Activated CD4-positive, alpha-beta T cell treated with anti-CD3 and anti-CD28 coated beads, Interleukin-2, amount 10 ng/mL, durations not matched to agents 24 days and 14 days (primary cell): ENCODE data around the gene EFEMP2. TPM values are rescaled to one million over a fixed set of nuclear protein-coding genes. Genes with fewer than 3 reads are reported as not detected.

Experiments
- DNase-seq: peaks from one replicate; pipeline ENCODE4 v3.0.0; 2022
- H3K27ac Mint-ChIP-seq: one replicate; pipeline ENCODE4 v1.8.0; 2022; ENCODE audit warnings: mild to moderate bottlenecking, mixed read lengths
- H3K27me3 Mint-ChIP-seq: one replicate; pipeline ENCODE4 v1.8.0; 2022; ENCODE audit warnings: mixed read lengths
- H3K36me3 Mint-ChIP-seq: one replicate; pipeline ENCODE4 v1.8.0; 2022; ENCODE audit warnings: low read depth, mild to moderate bottlenecking, mixed read lengths
- H3K4me1 Mint-ChIP-seq: one replicate; pipeline ENCODE4 v1.8.0; 2021; ENCODE audit warnings: mixed read lengths
- H3K4me3 Mint-ChIP-seq: one replicate; pipeline ENCODE4 v1.8.0; 2022; ENCODE audit warnings: mild to moderate bottlenecking, moderate library complexity, mixed read lengths
- H3K9me3 Mint-ChIP-seq: one replicate; pipeline ENCODE4 v1.8.0; 2021; ENCODE audit warnings: mixed read lengths
- intact Hi-C: fragments of 100-400 bp; cut with micrococcal nuclease; formaldehyde crosslinking; loops from one replicate; pipeline ENCODE4 v1.15.1; 2023
- total RNA-seq: library from RNA; stranded (reverse); gene quantifications from 2 replicates; pipeline ENCODE4 v1.2.3, GENCODE V29; 2022

Gene EFEMP2
- total RNA-seq, 1 donor from 2014 or later: 9.1 TPM

GRCh38 chr11:65861165-65861505 lies 11.5 kb downstream of the EFEMP2 start:
- no peaks in the 10 kb centered on the region for H3K9me3 Mint-ChIP-seq
- peaks cover 29% of the 10 kb centered on the region for H3K4me1 Mint-ChIP-seq
- no peaks in the 10 kb centered on the region for H3K27me3 Mint-ChIP-seq
- H3K4me3 Mint-ChIP-seq: peak overlapping the region; percentile 92
- intact Hi-C loops: no loop called here
- DNase-seq: no peak
- peaks cover 47% of the 10 kb centered on the region for H3K36me3 Mint-ChIP-seq
- peak overlapping the region; percentile 94 for H3K27ac Mint-ChIP-seq

GRCh38 chr11:65860278-65861164 lies 12.1 kb downstream of the EFEMP2 start, which contains the start of gene MUS81:
TSS of gene MUS81 (plus strand) at chr11:65860433. CDS start at chr11:65860754, 321 bp downstream.
- peaks cover 51% of the 10 kb centered on the region for H3K36me3 Mint-ChIP-seq
- H3K9me3 Mint-ChIP-seq: no peaks in the 10 kb centered on the region
- intact Hi-C loops: loop anchor here (1.0 kb wide), 2 partner anchors 28 to 59 kb away; partner anchors contain the start of genes C11orf68, DRAP1 and FIBP
- peak within 1 kb of the TSS; percentile 92 for H3K4me3 Mint-ChIP-seq
- peak; percentile 99 for DNase-seq
- H3K27ac Mint-ChIP-seq: peak within 1 kb of the TSS; percentile 94
- H3K4me1 Mint-ChIP-seq: peaks cover 35% of the 10 kb centered on the region
- no peaks in the 10 kb centered on the region for H3K27me3 Mint-ChIP-seq

- Mint-ChIP-seq H3K27ac (peak overlapping the region; percentile 94), H3K4me3 (peak overlapping the region; percentile 92), H3K9me3 (no peaks in the 10 kb centered on the region), H3K27me3 (no peaks in the 10 kb centered on the region), H3K36me3 (peaks cover 50% of the 10 kb centered on the region), H3K4me1 (peaks cover 39% of the 10 kb centered on the region)
- DNase-seq: no peak
- intact Hi-C loops: loop anchor here (1.0 to 2.0 kb wide), 7 partner anchors 13 to 197 kb away; partner anchors contain the start of genes C11orf68, DRAP1, FIBP and FOSL1
Measured at GRCh38 chr11:65859812-65860277, 12.8 kb downstream of the EFEMP2 start.

- Mint-ChIP-seq H3K36me3 (peaks cover 54% of the 10 kb centered on the region), H3K27ac (peak overlapping the region; percentile 94), H3K9me3 (no peaks in the 10 kb centered on the region), H3K27me3 (no peaks in the 10 kb centered on the region), H3K4me1 (peaks cover 44% of the 10 kb centered on the region), H3K4me3 (peak overlapping the region; percentile 92)
- DNase-seq: peak; percentile 99
- intact Hi-C loops: loop anchor here (1.0 to 2.0 kb wide), 5 partner anchors 14 to 196 kb away; partner anchors contain the start of genes FOSL1, RELA and SART1
Measured at GRCh38 chr11:65859095-65859811, 13.3 kb downstream of the EFEMP2 start.

GRCh38 chr11:65858681-65859087 lies 13.9 kb downstream of the EFEMP2 start:
- H3K27me3 Mint-ChIP-seq: no peaks in the 10 kb centered on the region
- H3K4me1 Mint-ChIP-seq: peaks cover 45% of the 10 kb centered on the region

GRCh38 chr11:65857853-65858680 lies 14.5 kb downstream of the EFEMP2 start, which contains the start of gene CFL1:
TSS of gene CFL1 (minus strand) at chr11:65858180. CDS start at chr11:65858099, 81 bp downstream.
- DNase-seq: peak; percentile 99
- H3K27ac Mint-ChIP-seq: peak within 1 kb of the TSS; percentile 94
- no peaks in the 10 kb centered on the region for H3K9me3 Mint-ChIP-seq
- intact Hi-C loops: loop anchor here (1.0 to 2.0 kb wide), 6 partner anchors 25 to 243 kb away; partner anchors contain the start of genes BANF1, EIF1AD, KAT5 and PCNX3
- H3K36me3 Mint-ChIP-seq: peaks cover 57% of the 10 kb centered on the region
- peaks cover 47% of the 10 kb centered on the region for H3K4me1 Mint-ChIP-seq
- peak within 1 kb of the TSS; percentile 94 for H3K4me3 Mint-ChIP-seq
- H3K27me3 Mint-ChIP-seq: no peaks in the 10 kb centered on the region

More at GRCh38 chr11:65858681-65859087, 13.9 kb downstream of the EFEMP2 start:
- Mint-ChIP-seq H3K9me3 (no peaks in the 10 kb centered on the region), H3K4me3 (peak overlapping the region; percentile 92), H3K36me3 (peaks cover 57% of the 10 kb centered on the region), H3K27ac (peak overlapping the region; percentile 94)
- DNase-seq: no peak
- intact Hi-C loops: loop anchor here (1.0 to 2.0 kb wide), 10 partner anchors 15 to 243 kb away; partner anchors contain the start of genes BANF1, EIF1AD, FOSL1 and KAT5

- Mint-ChIP-seq H3K9me3 (no peaks in the 10 kb centered on the region), H3K27me3 (no peaks in the 10 kb centered on the region), H3K36me3 (peaks cover 56% of the 10 kb centered on the region), H3K4me3 (peak overlapping the region; percentile 94), H3K4me1 (peaks cover 44% of the 10 kb centered on the region), H3K27ac (peak overlapping the region; percentile 62)
- DNase-seq: peak; percentile 90
- intact Hi-C loops: no loop called here
Measured at GRCh38 chr11:65857500-65857852, 15.1 kb downstream of the EFEMP2 start.

GRCh38 chr11:65856689-65857499 lies 15.7 kb downstream of the EFEMP2 start:
- no peaks in the 10 kb centered on the region for H3K9me3 Mint-ChIP-seq
- H3K27me3 Mint-ChIP-seq: no peaks in the 10 kb centered on the region
- peak overlapping the region; percentile 81 for H3K27ac Mint-ChIP-seq
- peak overlapping the region; percentile 94 for H3K4me3 Mint-ChIP-seq
- intact Hi-C loops: no loop called here
- H3K36me3 Mint-ChIP-seq: peaks cover 59% of the 10 kb centered on the region
- peaks cover 41% of the 10 kb centered on the region for H3K4me1 Mint-ChIP-seq
- peak; percentile 96 for DNase-seq

GRCh38 chr11:65855927-65856363 lies 16.7 kb downstream of the EFEMP2 start:
- Mint-ChIP-seq H3K36me3 (peaks cover 62% of the 10 kb centered on the region), H3K27me3 (no peaks in the 10 kb centered on the region), H3K9me3 (no peaks in the 10 kb centered on the region), H3K4me3 (peak overlapping the region; percentile 94), H3K4me1 (peaks cover 38% of the 10 kb centered on the region), H3K27ac (peak overlapping the region; percentile 81)
- intact Hi-C loops: no loop called here
- DNase-seq: no peak

- Mint-ChIP-seq H3K9me3 (no peaks in the 10 kb centered on the region), H3K4me1 (peaks cover 37% of the 10 kb centered on the region), H3K27me3 (no peaks in the 10 kb centered on the region), H3K36me3 (peaks cover 66% of the 10 kb centered on the region), H3K4me3 (peak overlapping the region; percentile 94), H3K27ac (peak overlapping the region; percentile 62)
- intact Hi-C loops: no loop called here
- DNase-seq: no peak
Measured at GRCh38 chr11:65854852-65855837, 17.5 kb downstream of the EFEMP2 start.

- Mint-ChIP-seq H3K9me3 (no peaks in the 10 kb centered on the region), H3K27ac (no peak overlapping the region), H3K4me3 (peak overlapping the region; percentile 47), H3K27me3 (no peaks in the 10 kb centered on the region), H3K36me3 (peaks cover 70% of the 10 kb centered on the region), H3K4me1 (peaks cover 33% of the 10 kb centered on the region)
- DNase-seq: no peak
- intact Hi-C loops: no loop called here
Measured at GRCh38 chr11:65854161-65854592, 18.4 kb downstream of the EFEMP2 start.
